VCaP (cell line): ENCODE measurements around the gene FCHSD2.

ENCODE experiments used
- H3K27ac ChIP-seq: fragments of 450-650 bp; 2 replicates; pipeline ENCODE4 v1.5.1; 2017
- TF ChIP-seq, protein P1 (sequence below): fragments of 450-650 bp; conservative IDR thresholded peaks from 2 replicates; pipeline ENCODE4 v1.5.1; 2017; ENCODE audit warnings: mild to moderate bottlenecking, moderate library complexity

FCHSD2 gene

DNA sequence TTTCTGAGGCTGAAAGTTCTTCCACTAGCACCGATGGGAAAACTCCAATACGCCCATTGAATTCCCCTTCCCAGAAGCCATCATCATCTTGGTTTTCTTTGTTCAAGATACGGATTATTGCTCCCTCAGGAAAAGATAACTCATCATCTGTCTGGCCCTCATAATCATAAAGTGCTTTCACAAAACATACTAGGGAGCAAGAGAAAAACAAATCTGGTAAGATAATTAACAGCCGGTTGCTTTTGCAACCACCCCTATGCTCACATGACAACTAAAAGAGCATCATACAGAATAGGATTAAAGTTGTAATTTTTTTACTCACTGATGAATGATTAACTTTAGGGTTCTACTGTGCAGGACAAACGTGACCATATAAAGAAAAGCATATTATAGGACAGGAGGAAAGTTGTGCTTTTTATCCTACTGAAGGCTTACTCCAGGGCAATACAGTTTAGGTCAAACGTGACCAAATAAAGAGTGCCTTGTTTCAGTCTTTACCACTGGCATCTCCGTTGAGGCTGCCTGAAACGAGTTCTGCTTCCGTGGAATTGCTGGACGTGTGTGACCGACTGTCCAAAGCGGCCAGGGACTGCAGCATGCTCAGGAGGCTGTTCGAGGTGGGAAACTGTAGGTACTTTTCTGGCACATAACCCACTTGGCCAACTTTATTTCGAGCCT is 299.3 kb downstream of the FCHSD2 start:
- TF ChIP-seq, protein P1, sequence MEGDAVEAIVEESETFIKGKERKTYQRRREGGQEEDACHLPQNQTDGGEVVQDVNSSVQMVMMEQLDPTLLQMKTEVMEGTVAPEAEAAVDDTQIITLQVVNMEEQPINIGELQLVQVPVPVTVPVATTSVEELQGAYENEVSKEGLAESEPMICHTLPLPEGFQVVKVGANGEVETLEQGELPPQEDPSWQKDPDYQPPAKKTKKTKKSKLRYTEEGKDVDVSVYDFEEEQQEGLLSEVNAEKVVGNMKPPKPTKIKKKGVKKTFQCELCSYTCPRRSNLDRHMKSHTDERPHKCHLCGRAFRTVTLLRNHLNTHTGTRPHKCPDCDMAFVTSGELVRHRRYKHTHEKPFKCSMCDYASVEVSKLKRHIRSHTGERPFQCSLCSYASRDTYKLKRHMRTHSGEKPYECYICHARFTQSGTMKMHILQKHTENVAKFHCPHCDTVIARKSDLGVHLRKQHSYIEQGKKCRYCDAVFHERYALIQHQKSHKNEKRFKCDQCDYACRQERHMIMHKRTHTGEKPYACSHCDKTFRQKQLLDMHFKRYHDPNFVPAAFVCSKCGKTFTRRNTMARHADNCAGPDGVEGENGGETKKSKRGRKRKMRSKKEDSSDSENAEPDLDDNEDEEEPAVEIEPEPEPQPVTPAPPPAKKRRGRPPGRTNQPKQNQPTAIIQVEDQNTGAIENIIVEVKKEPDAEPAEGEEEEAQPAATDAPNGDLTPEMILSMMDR = no peak
- no peak overlapping the region for H3K27ac ChIP-seq

DNA sequence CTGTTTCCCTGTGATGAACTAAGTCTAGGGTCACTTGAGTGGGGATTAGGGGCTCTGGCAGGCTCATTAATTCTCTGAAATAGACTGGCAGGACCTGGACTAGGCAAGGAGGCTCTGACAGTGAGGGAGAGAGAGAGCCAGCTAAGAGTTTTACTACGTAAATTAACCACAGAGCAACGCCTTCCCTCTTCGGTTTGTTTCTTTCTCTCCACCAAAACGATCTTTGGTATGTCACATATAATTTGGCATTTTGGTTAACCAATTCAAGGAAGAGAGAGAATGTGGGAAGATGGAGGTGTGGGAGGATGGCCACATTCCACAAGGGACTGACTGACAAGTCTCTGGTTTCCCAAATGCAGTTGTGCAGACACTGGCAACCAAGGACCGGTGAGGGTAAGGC is 300.0 kb downstream of the FCHSD2 start:
- TF ChIP-seq, protein P1 = no peak
- H3K27ac ChIP-seq = no peak overlapping the region

DNA sequence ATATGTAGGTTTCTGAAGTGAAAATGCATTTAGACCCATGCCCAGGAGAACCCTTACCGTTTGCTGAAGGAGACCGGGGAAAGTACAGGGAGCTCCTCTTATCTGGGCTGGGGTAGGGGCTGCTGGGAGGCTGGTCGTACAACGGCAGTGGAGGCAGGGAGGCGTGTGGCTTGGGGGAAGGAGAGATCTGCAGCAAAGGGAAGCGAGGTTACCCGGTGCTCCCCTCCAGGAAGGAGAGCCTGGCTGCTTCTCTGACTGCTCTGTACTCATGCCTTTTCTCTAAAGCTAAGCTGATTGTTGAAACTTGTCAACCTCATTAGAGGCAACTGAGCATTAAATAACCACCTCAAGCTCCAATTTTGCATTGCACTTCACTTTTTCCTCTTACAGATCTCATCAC is 300.7 kb downstream of the FCHSD2 start:
- TF ChIP-seq, protein P1 = no peak
- no peak overlapping the region for H3K27ac ChIP-seq

DNA sequence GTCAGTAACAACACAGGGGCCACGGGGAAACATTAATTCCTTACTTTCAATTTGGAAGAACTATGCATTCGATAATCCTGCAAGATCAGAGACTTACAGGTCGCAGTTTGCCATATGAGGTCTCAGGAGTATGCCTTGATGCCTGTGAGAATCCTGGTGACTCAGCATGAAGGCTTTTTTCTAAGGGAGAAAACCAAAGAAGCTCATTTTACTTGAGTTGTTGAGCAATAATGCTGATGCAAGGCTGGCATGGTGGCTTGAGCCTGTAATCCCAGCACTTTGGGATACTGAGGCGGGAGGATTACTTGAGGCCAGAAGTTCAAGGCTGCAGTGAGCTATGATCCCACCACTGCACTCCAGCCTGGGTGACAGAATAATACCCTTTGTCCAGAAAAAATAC is 301.3 kb downstream of the FCHSD2 start:
- TF ChIP-seq, protein P1 = no peak
- no peak overlapping the region for H3K27ac ChIP-seq

DNA sequence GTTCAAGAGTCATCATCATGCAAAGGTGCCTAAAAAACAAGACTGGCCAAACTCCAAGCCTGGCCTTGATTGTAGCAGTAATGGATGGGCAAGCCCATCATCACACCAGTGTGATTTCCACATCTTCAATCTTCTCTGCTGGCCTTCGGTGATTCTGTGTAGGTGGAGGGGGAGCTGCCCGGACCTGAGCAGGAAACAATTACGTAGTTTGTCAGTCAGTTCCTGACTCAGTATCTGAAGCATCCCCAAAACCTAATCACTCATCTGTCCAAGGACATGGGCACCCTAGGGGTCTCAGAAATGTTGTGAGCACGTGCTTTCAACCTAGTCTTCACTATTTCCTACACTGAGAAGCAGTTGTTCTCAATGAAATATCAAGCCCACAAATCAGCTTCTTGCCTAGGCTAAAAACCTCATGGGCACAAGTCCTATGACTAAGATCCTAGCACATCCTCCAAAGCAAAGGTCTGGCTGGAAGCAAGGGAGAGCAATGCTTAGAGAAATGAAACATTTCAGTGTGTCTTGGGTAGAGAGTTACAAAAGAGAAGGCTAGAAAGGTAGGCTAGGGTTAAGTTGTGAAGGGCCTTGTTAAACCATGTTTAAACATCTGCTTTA is 303.3 kb downstream of the FCHSD2 start:
- TF ChIP-seq, protein P1 = no peak
- no peak overlapping the region for H3K27ac ChIP-seq

DNA sequence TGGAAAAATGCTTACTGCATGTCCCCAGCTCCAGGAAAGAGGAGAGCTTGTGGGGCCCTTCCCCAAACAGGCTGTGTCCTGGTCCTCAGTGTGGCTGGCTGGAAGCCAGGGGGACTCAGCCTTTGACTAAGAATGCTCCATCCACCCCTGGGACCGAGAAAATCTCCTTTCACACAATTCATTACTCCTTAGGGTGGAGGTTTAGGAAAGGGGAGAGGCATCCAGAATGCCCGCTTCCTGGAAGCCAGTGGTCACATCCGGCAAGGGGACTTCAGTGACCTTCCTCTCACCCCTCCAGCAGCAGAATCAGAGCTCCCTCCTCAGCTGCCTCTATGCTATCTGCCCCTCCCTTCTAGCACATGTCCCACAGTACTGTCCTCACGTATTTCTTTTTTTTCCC is 306.0 kb downstream of the FCHSD2 start:
- TF ChIP-seq, protein P1 = no peak
- H3K27ac ChIP-seq = no peak overlapping the region

DNA sequence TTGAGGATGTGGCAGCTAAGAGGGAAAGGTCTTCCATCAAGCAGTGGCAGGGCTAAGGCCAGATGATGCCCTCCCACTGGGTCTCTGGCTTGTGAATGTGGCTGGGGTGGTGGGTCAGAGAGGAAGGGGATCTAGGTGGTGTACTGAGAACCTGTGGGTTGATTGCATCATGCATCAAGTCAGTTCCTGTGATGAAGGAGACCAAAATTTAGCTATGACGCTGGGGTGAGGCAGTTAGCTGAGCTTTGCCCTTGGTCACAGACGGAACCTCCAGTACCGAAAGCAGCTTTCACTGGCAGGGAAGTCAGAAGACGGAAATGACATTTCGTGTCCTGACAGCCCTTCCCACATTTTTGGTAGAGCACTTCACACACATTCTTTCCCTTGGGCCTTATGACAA is 307.2 kb downstream of the FCHSD2 start:
- H3K27ac ChIP-seq = no peak overlapping the region
- TF ChIP-seq, protein P1 = no peak
